Lung (tissue), 16 donors: ENCODE data around the gene TRIM68. TPM values are rescaled to one million over a fixed set of nuclear protein-coding genes. Genes with fewer than 3 reads are reported as not detected.
A peak's percentile ranks its signal among the peaks of the same experiment; 100 is the strongest.

Experiments used
- ATAC-seq: fragments of 200-7000 bp; cut with Tn5 transposase; one replicate; pipeline ENCODE4 v1.9.1; 2020; ENCODE audit warnings: moderate number of reproducible peaks; ENCODE audit not compliant: insufficient read depth, low FRiP score
- DNase-seq, 3 donors: peaks; one replicate each; pipeline ENCODE4 v3.0.0-alpha.2; 2013 to 2017
- H3K27ac ChIP-seq, 2 donors: one replicate each; pipeline ENCODE4 v1.5.1; 2013; ENCODE audit warnings: mild to moderate bottlenecking in 2 of 2, moderate library complexity in 2 of 2, control low read depth in 1 of 2, inconsistent platforms in 1 of 2, low read depth in 1 of 2, low read length in 1 of 2
- H3K27me3 ChIP-seq, 3 donors: one replicate each; pipeline ENCODE4 v1.5.1; 2013; ENCODE audit warnings: low read length in 2 of 3; ENCODE audit not compliant: control insufficient read depth in 3 of 3, insufficient read depth in 3 of 3
- H3K36me3 ChIP-seq, 4 donors: one replicate each; pipeline ENCODE4 v1.5.1; 2013; ENCODE audit warnings: low read length in 4 of 4, mild to moderate bottlenecking in 1 of 4, moderate library complexity in 1 of 4; ENCODE audit not compliant: control insufficient read depth in 4 of 4, insufficient read depth in 4 of 4
- H3K4me1 ChIP-seq, 5 donors: one replicate each; pipeline ENCODE4 v1.5.1; 2013; ENCODE audit warnings: low read length in 5 of 5, mild to moderate bottlenecking in 2 of 5, moderate library complexity in 1 of 5; ENCODE audit not compliant: control insufficient read depth in 5 of 5, insufficient read depth in 5 of 5
- H3K4me3 ChIP-seq: one replicate; pipeline ENCODE4 v1.5.1; 2013; ENCODE audit warnings: mild to moderate bottlenecking, control low read depth, moderate library complexity
- H3K9ac ChIP-seq, 2 donors: one replicate each; pipeline ENCODE4 v1.5.1; 2013; ENCODE audit warnings: low read length in 2 of 2, control low read depth in 1 of 2; ENCODE audit not compliant: insufficient read depth in 1 of 2
- H3K9me3 ChIP-seq, 4 donors: one replicate each; pipeline ENCODE4 v1.5.1; 2013; ENCODE audit warnings: low read length in 3 of 4, mild to moderate bottlenecking in 1 of 4, moderate library complexity in 1 of 4; ENCODE audit not compliant: control insufficient read depth in 4 of 4, insufficient read depth in 3 of 4
- WGBS, 2 donors: extraction: QIAGEN DNeasy Blood & Tissue Kit; methylation state at CpG; one replicate each; pipeline ENCODE4 v1.1.7; 2013; 5-methylcytosine and 5-hydroxymethylcytosine counted together
- long read RNA-seq, 5 donors: transcript quantifications; one replicate each; lab custom pipeline, GENCODE V29; 2026
- polyA plus RNA-seq, 2 donors: library from polyadenylated mRNA; stranded (reverse); fragments of 200-250 nt; gene quantifications; one replicate each; pipeline ENCODE4 v1.2.1, GENCODE V29; 2013
- total RNA-seq, 2 donors: library from RNA; depleted of rRNA in 1 of 2; stranded (reverse); fragments of >200 nt in 1 of 2; gene quantifications; one replicate each; pipeline ENCODE4 v1.2.1, GENCODE V29; 2014 to 2021
- TF ChIP-seq, protein P1 (sequence below): IDR thresholded peaks from 2 replicates; pipeline ENCODE4 v1.5.1; 2012; ENCODE audit warnings: mild to moderate bottlenecking; ENCODE audit errors: control extremely low read depth, extremely low read depth
- donor health status: control.
- donor health status: control.
- donor health status: Bipolar disorder and iron deficiency.
- donor health status: healthy.
- donor health status: DM: yes; HTN: yes; CAD: no.

TRIM68 gene, protein sequence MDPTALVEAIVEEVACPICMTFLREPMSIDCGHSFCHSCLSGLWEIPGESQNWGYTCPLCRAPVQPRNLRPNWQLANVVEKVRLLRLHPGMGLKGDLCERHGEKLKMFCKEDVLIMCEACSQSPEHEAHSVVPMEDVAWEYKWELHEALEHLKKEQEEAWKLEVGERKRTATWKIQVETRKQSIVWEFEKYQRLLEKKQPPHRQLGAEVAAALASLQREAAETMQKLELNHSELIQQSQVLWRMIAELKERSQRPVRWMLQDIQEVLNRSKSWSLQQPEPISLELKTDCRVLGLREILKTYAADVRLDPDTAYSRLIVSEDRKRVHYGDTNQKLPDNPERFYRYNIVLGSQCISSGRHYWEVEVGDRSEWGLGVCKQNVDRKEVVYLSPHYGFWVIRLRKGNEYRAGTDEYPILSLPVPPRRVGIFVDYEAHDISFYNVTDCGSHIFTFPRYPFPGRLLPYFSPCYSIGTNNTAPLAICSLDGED
- 10 to 100 TPM; 15.0 to 18.6 TPM for total RNA-seq
- 1 to 10 TPM; 5.6 to 7.5 TPM for polyA plus RNA-seq
- long read RNA-seq, donor 1, partial matches to known transcripts: 0 of 7 reads
- long read RNA-seq, donor 1, other reads (novel, unspliced or antisense): 0 of 7 reads
- long read RNA-seq, donor 2, partial matches to known transcripts: 0 of 2 reads
- long read RNA-seq, donor 2, other reads (novel, unspliced or antisense): 0 of 2 reads
- long read RNA-seq, donor 3, partial matches to known transcripts: 0 of 3 reads
- long read RNA-seq, donor 3, other reads (novel, unspliced or antisense): 0 of 3 reads
- long read RNA-seq, donor 4, partial matches to known transcripts: 0 of 4 reads
- long read RNA-seq, donor 4, other reads (novel, unspliced or antisense): 0 of 4 reads
- long read RNA-seq, donor 5, partial matches to known transcripts: 0 of 4 reads
- long read RNA-seq, donor 5, other reads (novel, unspliced or antisense): 0 of 4 reads

DNA sequence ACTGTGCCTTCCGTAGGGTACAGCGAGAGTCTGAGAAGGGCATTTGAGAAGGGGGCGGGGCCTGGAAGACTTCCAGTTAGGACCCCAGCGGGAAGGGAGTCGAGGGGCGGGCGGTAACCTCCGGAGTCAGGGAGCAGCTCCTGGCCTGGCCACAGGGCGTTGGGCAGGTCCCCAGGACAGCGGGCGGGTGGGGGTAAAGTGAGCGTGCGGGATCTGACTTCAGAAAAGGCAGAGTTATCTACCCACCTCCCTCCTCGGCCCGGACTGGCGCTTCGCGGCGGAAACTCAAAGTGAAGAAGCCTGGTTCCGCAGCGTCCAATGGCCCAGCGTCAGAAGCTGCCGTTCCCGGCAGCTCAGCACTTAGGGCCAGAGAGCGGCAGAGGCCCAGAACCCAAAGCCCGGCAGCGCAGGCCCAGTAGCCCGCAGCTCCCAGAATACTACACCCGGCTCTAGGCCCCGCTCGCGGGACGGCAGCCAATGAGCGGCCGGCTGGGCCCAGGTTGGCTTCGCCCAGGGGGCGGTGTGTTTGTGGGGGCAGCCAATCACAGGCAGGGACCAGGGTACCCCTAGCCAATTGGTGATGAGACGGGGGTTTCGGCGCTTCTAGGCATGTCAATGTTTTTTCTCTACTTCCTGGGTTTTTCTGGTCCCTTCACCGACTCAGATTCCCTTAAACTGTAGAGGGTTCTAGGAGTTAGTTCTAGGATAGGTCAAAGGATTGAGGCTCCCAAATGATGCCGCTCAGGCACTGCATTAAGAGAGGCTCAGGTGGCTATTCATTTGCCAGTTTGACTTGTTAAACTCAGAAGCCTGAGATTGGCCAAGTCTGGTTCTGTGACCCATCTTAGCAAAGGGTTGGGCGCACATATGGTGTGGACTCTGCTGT, at the start of gene TRIM68:
Gene TRIM68 (minus strand): TSS at position 451 of the 886 bp plus-strand sequence. CDS start 2,727 bp downstream, outside the sequence.
- 4% methylated on average over 43 of the region's 43 CpGs for WGBS, 2 donors
- Histone ChIP-seq H3K36me3 (peaks cover 0 to 11% (median 6%) of the 10 kb centered on the region in 4 donors), H3K27me3 (no peaks in the 10 kb centered on the region), H3K4me3 (peak within 1 kb of the TSS; percentile 76), H3K4me1 (peaks cover 1 to 14% (median 11%) of the 10 kb centered on the region in 5 donors), H3K27ac (peak within 1 kb of the TSS; percentile 92 to 93), H3K9ac (peak within 1 kb of the TSS; percentile 42 to 67), H3K9me3 (no peaks in the 10 kb centered on the region)
- peak; percentile 97 to 98 (median 97) for DNase-seq
- TF ChIP-seq, protein P1, sequence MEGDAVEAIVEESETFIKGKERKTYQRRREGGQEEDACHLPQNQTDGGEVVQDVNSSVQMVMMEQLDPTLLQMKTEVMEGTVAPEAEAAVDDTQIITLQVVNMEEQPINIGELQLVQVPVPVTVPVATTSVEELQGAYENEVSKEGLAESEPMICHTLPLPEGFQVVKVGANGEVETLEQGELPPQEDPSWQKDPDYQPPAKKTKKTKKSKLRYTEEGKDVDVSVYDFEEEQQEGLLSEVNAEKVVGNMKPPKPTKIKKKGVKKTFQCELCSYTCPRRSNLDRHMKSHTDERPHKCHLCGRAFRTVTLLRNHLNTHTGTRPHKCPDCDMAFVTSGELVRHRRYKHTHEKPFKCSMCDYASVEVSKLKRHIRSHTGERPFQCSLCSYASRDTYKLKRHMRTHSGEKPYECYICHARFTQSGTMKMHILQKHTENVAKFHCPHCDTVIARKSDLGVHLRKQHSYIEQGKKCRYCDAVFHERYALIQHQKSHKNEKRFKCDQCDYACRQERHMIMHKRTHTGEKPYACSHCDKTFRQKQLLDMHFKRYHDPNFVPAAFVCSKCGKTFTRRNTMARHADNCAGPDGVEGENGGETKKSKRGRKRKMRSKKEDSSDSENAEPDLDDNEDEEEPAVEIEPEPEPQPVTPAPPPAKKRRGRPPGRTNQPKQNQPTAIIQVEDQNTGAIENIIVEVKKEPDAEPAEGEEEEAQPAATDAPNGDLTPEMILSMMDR: no peak
- ATAC-seq: peak; percentile 100

DNA sequence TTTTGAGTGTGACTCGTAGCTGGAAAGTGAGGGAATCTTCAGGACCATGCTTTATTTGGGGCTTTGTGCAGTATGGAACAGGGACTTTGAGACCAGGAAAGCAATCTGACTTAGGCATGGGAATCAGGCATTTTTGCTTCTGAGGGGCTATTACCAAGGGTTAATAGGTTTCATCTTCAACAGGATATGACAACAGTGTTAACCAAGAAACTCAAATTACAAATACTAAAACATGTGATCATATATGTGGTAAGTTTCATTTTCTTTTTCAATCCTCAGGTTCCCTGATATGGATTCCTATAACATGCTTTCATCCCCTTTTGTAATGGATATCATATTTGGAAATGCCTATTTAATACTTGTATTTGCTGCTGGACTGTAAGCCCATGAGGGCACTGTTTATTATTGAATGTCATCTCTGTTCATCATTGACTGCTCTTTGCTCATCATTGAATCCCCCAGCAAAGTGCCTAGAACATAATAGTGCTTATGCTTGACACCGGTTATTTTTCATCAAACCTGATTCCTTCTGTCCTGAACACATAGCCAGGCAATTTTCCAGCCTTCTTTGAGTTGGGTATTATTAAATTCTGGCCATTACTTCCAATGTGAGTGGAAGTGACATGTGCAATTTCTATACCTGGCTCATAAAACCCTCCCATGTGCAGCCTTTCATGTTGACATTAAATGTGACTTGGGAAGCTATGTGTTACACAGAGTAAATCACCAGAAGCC, 46.8 kb upstream of the TRIM68 start:
- DNase-seq (no peak), ATAC-seq (no peak)
- no peaks in the 10 kb centered on the region for H3K27me3 ChIP-seq
- TF ChIP-seq, protein P1: no peak
- no peaks in the 10 kb centered on the region for H3K36me3 ChIP-seq
- no peak overlapping the region for H3K4me3 ChIP-seq
- no peak overlapping the region for H3K27ac ChIP-seq
- H3K9me3 ChIP-seq: peaks cover 0 to 3% (median 0%) of the 10 kb centered on the region in 4 donors
- H3K4me1 ChIP-seq: peaks cover 0 to 4% (median 0%) of the 10 kb centered on the region in 5 donors
- WGBS, 2 donors: 71 to 78% methylated on average over 2 of the region's 2 CpGs
- no peak overlapping the region for H3K9ac ChIP-seq

DNA sequence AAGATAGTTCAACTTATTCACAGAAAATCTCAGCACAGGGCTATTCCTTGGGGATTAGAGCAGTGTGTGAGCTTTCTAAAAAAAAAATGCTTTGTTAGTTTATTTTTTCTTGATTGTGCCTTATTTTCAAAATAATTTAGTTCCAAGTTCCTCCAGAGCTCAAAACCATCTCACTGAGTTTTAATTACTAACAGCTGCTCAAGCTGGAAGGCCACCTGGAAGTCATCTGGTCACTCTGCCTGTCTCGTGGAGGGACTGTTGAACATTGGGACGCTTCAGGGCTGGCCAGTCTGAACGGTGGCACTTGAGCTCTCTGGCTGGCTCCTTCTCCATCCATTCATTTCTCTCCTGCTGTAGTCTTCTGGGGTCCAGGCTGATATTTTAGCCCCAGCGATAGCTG, 39.7 kb upstream of the TRIM68 start:
- Histone ChIP-seq H3K27me3 (no peaks in the 10 kb centered on the region), H3K4me1 (peaks cover 0 to 22% (median 0%) of the 10 kb centered on the region in 5 donors), H3K4me3 (no peak overlapping the region), H3K36me3 (no peaks in the 10 kb centered on the region), H3K9ac (no peak overlapping the region), H3K9me3 (peaks cover 0 to under 1% (median 0%) of the 10 kb centered on the region in 4 donors), H3K27ac (no peak overlapping the region)
- WGBS, 2 donors: 72 to 84% methylated on average over 4 of the region's 4 CpGs
- TF ChIP-seq, protein P1: no peak
- DNase-seq (peak in 1 of 3 donors; percentile 4), ATAC-seq (peak; percentile 45)
